SU-DHL-6 (cell line): ENCODE measurements around the gene GOLGA5.
A peak's percentile ranks its signal among the peaks of the same experiment; 100 is the strongest.

ENCODE experiments used
- H2AFZ ChIP-seq: fragments of 200-600 bp; sonication (generic); 2 replicates; pipeline ENCODE4 v1.6.1; 2014; ENCODE audit warnings: low read depth, mild to moderate bottlenecking, moderate library complexity, mixed read lengths, antibody characterized with exemption, low read length; ENCODE audit not compliant: severe bottlenecking
- H3F3A ChIP-seq: fragments of 200-600 bp; shearing (Covaris generic); 2 replicates; pipeline ENCODE4 v1.6.0; 2016; ENCODE audit warnings: antibody characterized with exemption, mild to moderate bottlenecking; ENCODE audit not compliant: insufficient read depth
- H3K27ac ChIP-seq: fragments of 200-600 bp; sonication (generic); 2 replicates; pipeline ENCODE4 v1.5.1; 2016; ENCODE audit warnings: low read depth, mild to moderate bottlenecking, low read length, moderate library complexity, mixed read lengths
- H3K27me3 ChIP-seq: fragments of 200-600 bp; sonication (generic), shearing (Covaris generic); 2 replicates; pipeline ENCODE4 v1.6.0; 2014; ENCODE audit warnings: mild to moderate bottlenecking, low read length
- H3K36me3 ChIP-seq: fragments of 200-600 bp; sonication (generic); 2 replicates; pipeline ENCODE4 v1.6.1; 2014; ENCODE audit warnings: mild to moderate bottlenecking, low read length, mixed read lengths
- H3K4me2 ChIP-seq: fragments of 300-600, 200-600 bp; shearing (Covaris generic), sonication (generic); 2 replicates; pipeline ENCODE4 v1.6.0; 2014; ENCODE audit warnings: low read length, low read depth, mild to moderate bottlenecking; ENCODE audit not compliant: poor library complexity, severe bottlenecking
- H3K4me3 ChIP-seq: fragments of 200-600 bp; sonication (generic); 2 replicates; pipeline ENCODE4 v1.5.1; 2014; ENCODE audit warnings: antibody characterized with exemption, low read length, mild to moderate bottlenecking, mixed read lengths; ENCODE audit not compliant: insufficient read depth, poor library complexity, severe bottlenecking
- H3K79me2 ChIP-seq: fragments of 200-600 bp; sonication (generic); 2 replicates; pipeline ENCODE4 v1.6.1; 2014; ENCODE audit warnings: mild to moderate bottlenecking, low read length, moderate library complexity; ENCODE audit not compliant: insufficient read depth
- H3K9ac ChIP-seq: fragments of 200-600 bp; sonication (generic); 2 replicates; pipeline ENCODE4 v1.7.0; 2014; ENCODE audit warnings: mild to moderate bottlenecking, low read length
- H3K9me2 ChIP-seq: fragments of 200-600 bp; sonication (generic); replicated peaks from 2 replicates; pipeline ENCODE4 v1.6.1; 2014; ENCODE audit warnings: low read length; ENCODE audit not compliant: insufficient read depth
- H3K9me3 ChIP-seq: fragments of 200-600 bp; sonication (generic); 2 replicates; pipeline ENCODE4 v1.6.1; 2014; ENCODE audit warnings: low read length, mixed read lengths; ENCODE audit not compliant: insufficient read depth
- H4K20me1 ChIP-seq: fragments of 200-600 bp; sonication (generic); 2 replicates; pipeline ENCODE4 v1.6.1; 2014; ENCODE audit warnings: low read depth, mild to moderate bottlenecking, antibody characterized with exemption, low read length, moderate library complexity, mixed read lengths
- CTCF ChIP-seq: fragments of 200-600 bp; sonication (generic); IDR thresholded peaks from one replicate; pipeline ENCODE4 v1.5.1; 2017; ENCODE audit warnings: antibody characterized with exemption, mild to moderate bottlenecking, low read length, moderate library complexity; ENCODE audit not compliant: insufficient read depth, poor library complexity, severe bottlenecking
- EZH2phosphoT487 ChIP-seq: fragments of 200-600 bp; sonication (generic), shearing (Covaris generic); conservative IDR thresholded peaks from 2 replicates; pipeline ENCODE4 v1.6.1; 2018; ENCODE audit warnings: mild to moderate bottlenecking, antibody characterized with exemption, low read length, moderate library complexity, mixed read lengths

GOLGA5 gene

GRCh38 chr14:92789457-92790089 lies 4.5 kb upstream of the GOLGA5 start:
- Histone ChIP-seq H2AFZ (no peak overlapping the region), H3K9me3 (peaks cover 18% of the 10 kb centered on the region; the same call in 1 of the 2 replicates), H3F3A (peaks cover 5% of the 10 kb centered on the region; the same call in 1 of the 2 replicates), H3K9me2 (no peaks in the 10 kb centered on the region), H3K4me3 (no peak overlapping the region), H3K27ac (no peak overlapping the region), H3K79me2 (peaks cover 3% of the 10 kb centered on the region), H3K36me3 (no peaks in the 10 kb centered on the region), H3K9ac (no peak overlapping the region), H3K4me2 (no peak overlapping the region), H3K27me3 (no peaks in the 10 kb centered on the region), H4K20me1 (no peaks in the 10 kb centered on the region)
- TF ChIP-seq CTCF (no peak), EZH2phosphoT487 (no peak)

- H2AFZ ChIP-seq: peak overlapping the region; percentile 81
- no peak overlapping the region for H3K4me2 ChIP-seq
- H3K9me3 ChIP-seq: peaks cover 18% of the 10 kb centered on the region; the same call in 1 of the 2 replicates
- H3F3A ChIP-seq: peaks cover 5% of the 10 kb centered on the region; the same call in 1 of the 2 replicates
- no peaks in the 10 kb centered on the region for H4K20me1 ChIP-seq
- TF ChIP-seq CTCF (no peak), EZH2phosphoT487 (no peak)
- no peaks in the 10 kb centered on the region; the same call in 1 of the 2 replicates for H3K36me3 ChIP-seq
- H3K9me2 ChIP-seq: no peaks in the 10 kb centered on the region
- H3K27me3 ChIP-seq: no peaks in the 10 kb centered on the region
- H3K4me3 ChIP-seq: no peak overlapping the region
- no peak overlapping the region for H3K27ac ChIP-seq
- no peak overlapping the region for H3K9ac ChIP-seq
- H3K79me2 ChIP-seq: peaks cover 30% of the 10 kb centered on the region
Observed at GRCh38 chr14:92792885-92793284, 1.2 kb upstream of the GOLGA5 start.

GRCh38 chr14:92794547-92794941 lies 439 bp downstream of the GOLGA5 start:
- Histone ChIP-seq H3K36me3 (no peaks in the 10 kb centered on the region; the same call in 1 of the 2 replicates), H4K20me1 (no peaks in the 10 kb centered on the region), H3K27me3 (no peaks in the 10 kb centered on the region), H3K4me3 (peak overlapping the region; percentile 66), H3K9me2 (no peaks in the 10 kb centered on the region), H3K9ac (peak overlapping the region; percentile 95), H3K79me2 (peaks cover 30% of the 10 kb centered on the region), H3F3A (peaks cover 5% of the 10 kb centered on the region; the same call in 1 of the 2 replicates), H3K9me3 (peaks cover 9% of the 10 kb centered on the region; the same call in 1 of the 2 replicates), H3K4me2 (peak overlapping the region; percentile 89), H3K27ac (peak overlapping the region; percentile 11), H2AFZ (no peak overlapping the region)
- TF ChIP-seq EZH2phosphoT487 (no peak), CTCF (no peak)
